ENCODE data around the gene ELF5.

Gene ELF5

GRCh38 chr11:34481307-34481706 lies 32.3 kb downstream of the ELF5 start:
- no peak overlapping the region for H2BK120ac ChIP-seq (ENCODE audit: insufficient read depth, low read length, poor library complexity)
- H4K91ac ChIP-seq (ENCODE audit: low read depth, low read length), result no peak overlapping the region
- H3K79me1 ChIP-seq (ENCODE audit: low read length), result no peaks in the 10 kb centered on the region
- no peak overlapping the region for H3K4ac ChIP-seq (ENCODE audit: low read depth, low read length)
- H4K8ac ChIP-seq (ENCODE audit: low read depth, low read length), result no peak overlapping the region
- H3K27ac ChIP-seq (ENCODE audit: low read depth, low read length), result no peak overlapping the region
- no peak overlapping the region for H2AK5ac ChIP-seq (ENCODE audit: low read length)
- no peak overlapping the region for H2AFZ ChIP-seq (ENCODE audit: insufficient read depth, low read length, poor library complexity)
- no peaks in the 10 kb centered on the region for H3K9me3 ChIP-seq (ENCODE audit: insufficient read depth, low read depth, low read length)
- no peaks in the 10 kb centered on the region for H3K4me1 ChIP-seq (ENCODE audit: control insufficient read depth in 1 of 2, insufficient read depth in 2 of 2, low read length in 2 of 2)
- H2BK12ac ChIP-seq (ENCODE audit: low read length), result no peak overlapping the region
- H2BK5ac ChIP-seq (ENCODE audit: low read depth, low read length, poor library complexity), result no peak overlapping the region
- no peak overlapping the region for H3K9ac ChIP-seq (ENCODE audit: low read length)
- H3K4me2 ChIP-seq (ENCODE audit: low read length), result no peak overlapping the region
- H3K27me3 ChIP-seq (ENCODE audit: insufficient read depth, low read length), result no peaks in the 10 kb centered on the region
- H3K23ac ChIP-seq (ENCODE audit: low read length), result no peak overlapping the region
- DNase-seq, result peak in 1 of 2 donors; percentile 50
- no peak overlapping the region for H4K12ac ChIP-seq (ENCODE audit: low read depth, low read length)
- no peak overlapping the region for H3K18ac ChIP-seq (ENCODE audit: low read length)
- WGBS (ENCODE audit: extremely low coverage, insufficient coverage, insufficient read length), result no CpG with 5 or more reads among the region's 3 CpGs
- no peaks in the 10 kb centered on the region for H3K36me3 ChIP-seq (ENCODE audit: control insufficient read depth in 1 of 2, insufficient read depth in 2 of 2, low read length in 2 of 2)
- H3K4me3 ChIP-seq (ENCODE audit: low read depth, low read length), result no peak overlapping the region
- H3K14ac ChIP-seq (ENCODE audit: low read length), result no peak overlapping the region
- H3K79me2 ChIP-seq (ENCODE audit: control insufficient read depth, insufficient read depth, low read length, poor library complexity), result no peaks in the 10 kb centered on the region

GRCh38 chr11:34480314-34480713 lies 33.3 kb downstream of the ELF5 start:
- Histone ChIP-seq H2BK12ac (ENCODE audit: low read length) (no peak overlapping the region), H4K8ac (ENCODE audit: low read depth, low read length) (no peak overlapping the region), H3K9me3 (ENCODE audit: insufficient read depth, low read depth, low read length) (no peaks in the 10 kb centered on the region), H3K4me2 (ENCODE audit: low read length) (no peak overlapping the region), H3K18ac (ENCODE audit: low read length) (no peak overlapping the region), H4K91ac (ENCODE audit: low read depth, low read length) (no peak overlapping the region), H2BK5ac (ENCODE audit: low read depth, low read length, poor library complexity) (no peak overlapping the region), H3K79me2 (ENCODE audit: control insufficient read depth, insufficient read depth, low read length, poor library complexity) (no peaks in the 10 kb centered on the region), H2AK5ac (ENCODE audit: low read length) (no peak overlapping the region), H3K79me1 (ENCODE audit: low read length) (no peaks in the 10 kb centered on the region), H3K9ac (ENCODE audit: low read length) (no peak overlapping the region), H3K27me3 (ENCODE audit: insufficient read depth, low read length) (no peaks in the 10 kb centered on the region), H4K12ac (ENCODE audit: low read depth, low read length) (no peak overlapping the region), H3K23ac (ENCODE audit: low read length) (no peak overlapping the region), H3K4me1 (ENCODE audit: control insufficient read depth in 1 of 2, insufficient read depth in 2 of 2, low read length in 2 of 2) (no peaks in the 10 kb centered on the region), H2AFZ (ENCODE audit: insufficient read depth, low read length, poor library complexity) (no peak overlapping the region), H3K4me3 (ENCODE audit: low read depth, low read length) (no peak overlapping the region), H3K36me3 (ENCODE audit: control insufficient read depth in 1 of 2, insufficient read depth in 2 of 2, low read length in 2 of 2) (no peaks in the 10 kb centered on the region), H2BK120ac (ENCODE audit: insufficient read depth, low read length, poor library complexity) (no peak overlapping the region), H3K14ac (ENCODE audit: low read length) (no peak overlapping the region), H3K4ac (ENCODE audit: low read depth, low read length) (no peak overlapping the region), H3K27ac (ENCODE audit: low read depth, low read length) (no peak overlapping the region)
- no CpG with 5 or more reads among the region's 3 CpGs for WGBS (ENCODE audit: extremely low coverage, insufficient coverage, insufficient read length)
- no peak for DNase-seq

GRCh38 chr11:34478845-34479663 lies 34.5 kb downstream of the ELF5 start:
- H3K27ac ChIP-seq (ENCODE audit: low read depth, low read length), result no peak overlapping the region
- no peak overlapping the region for H3K14ac ChIP-seq (ENCODE audit: low read length)
- no peak overlapping the region for H3K23ac ChIP-seq (ENCODE audit: low read length)
- no peak overlapping the region for H2BK5ac ChIP-seq (ENCODE audit: low read depth, low read length, poor library complexity)
- H3K4ac ChIP-seq (ENCODE audit: low read depth, low read length), result no peak overlapping the region
- H3K9me3 ChIP-seq (ENCODE audit: insufficient read depth, low read depth, low read length), result no peaks in the 10 kb centered on the region
- H2AFZ ChIP-seq (ENCODE audit: insufficient read depth, low read length, poor library complexity), result no peak overlapping the region
- no peak overlapping the region for H3K9ac ChIP-seq (ENCODE audit: low read length)
- no peaks in the 10 kb centered on the region for H3K4me1 ChIP-seq (ENCODE audit: control insufficient read depth in 1 of 2, insufficient read depth in 2 of 2, low read length in 2 of 2)
- no CpG with 5 or more reads among the region's 8 CpGs for WGBS (ENCODE audit: extremely low coverage, insufficient coverage, insufficient read length)
- no peak overlapping the region for H2BK12ac ChIP-seq (ENCODE audit: low read length)
- no peak overlapping the region for H4K12ac ChIP-seq (ENCODE audit: low read depth, low read length)
- no peak overlapping the region for H2BK120ac ChIP-seq (ENCODE audit: insufficient read depth, low read length, poor library complexity)
- H3K27me3 ChIP-seq (ENCODE audit: insufficient read depth, low read length), result no peaks in the 10 kb centered on the region
- no peaks in the 10 kb centered on the region for H3K36me3 ChIP-seq (ENCODE audit: control insufficient read depth in 1 of 2, insufficient read depth in 2 of 2, low read length in 2 of 2)
- H3K18ac ChIP-seq (ENCODE audit: low read length), result no peak overlapping the region
- no peaks in the 10 kb centered on the region for H3K79me1 ChIP-seq (ENCODE audit: low read length)
- H3K4me2 ChIP-seq (ENCODE audit: low read length), result no peak overlapping the region
- H4K91ac ChIP-seq (ENCODE audit: low read depth, low read length), result no peak overlapping the region
- no peak overlapping the region for H2AK5ac ChIP-seq (ENCODE audit: low read length)
- H3K79me2 ChIP-seq (ENCODE audit: control insufficient read depth, insufficient read depth, low read length, poor library complexity), result no peaks in the 10 kb centered on the region
- DNase-seq, result no peak
- no peak overlapping the region for H3K4me3 ChIP-seq (ENCODE audit: low read depth, low read length)
- no peak overlapping the region for H4K8ac ChIP-seq (ENCODE audit: low read depth, low read length)

GRCh38 chr11:34476849-34477248 lies 36.7 kb downstream of the ELF5 start:
- no CpG with 5 or more reads among the region's 4 CpGs for WGBS (ENCODE audit: extremely low coverage, insufficient coverage, insufficient read length)
- no peak overlapping the region for H3K23ac ChIP-seq (ENCODE audit: low read length)
- no peaks in the 10 kb centered on the region for H3K36me3 ChIP-seq (ENCODE audit: control insufficient read depth in 1 of 2, insufficient read depth in 2 of 2, low read length in 2 of 2)
- no peaks in the 10 kb centered on the region for H3K79me1 ChIP-seq (ENCODE audit: low read length)
- no peak overlapping the region for H4K91ac ChIP-seq (ENCODE audit: low read depth, low read length)
- no peak overlapping the region for H4K8ac ChIP-seq (ENCODE audit: low read depth, low read length)
- no peak overlapping the region for H3K4me2 ChIP-seq (ENCODE audit: low read length)
- no peak overlapping the region for H2AK5ac ChIP-seq (ENCODE audit: low read length)
- no peak overlapping the region for H3K9ac ChIP-seq (ENCODE audit: low read length)
- H3K27ac ChIP-seq (ENCODE audit: low read depth, low read length), result no peak overlapping the region
- no peak for DNase-seq
- H4K12ac ChIP-seq (ENCODE audit: low read depth, low read length), result no peak overlapping the region
- H3K4me1 ChIP-seq (ENCODE audit: control insufficient read depth in 1 of 2, insufficient read depth in 2 of 2, low read length in 2 of 2), result no peaks in the 10 kb centered on the region
- no peak overlapping the region for H3K4ac ChIP-seq (ENCODE audit: low read depth, low read length)
- no peaks in the 10 kb centered on the region for H3K79me2 ChIP-seq (ENCODE audit: control insufficient read depth, insufficient read depth, low read length, poor library complexity)
- no peaks in the 10 kb centered on the region for H3K27me3 ChIP-seq (ENCODE audit: insufficient read depth, low read length)
- no peaks in the 10 kb centered on the region for H3K9me3 ChIP-seq (ENCODE audit: insufficient read depth, low read depth, low read length)
- H3K14ac ChIP-seq (ENCODE audit: low read length), result no peak overlapping the region
- H2BK12ac ChIP-seq (ENCODE audit: low read length), result no peak overlapping the region
- no peak overlapping the region for H2AFZ ChIP-seq (ENCODE audit: insufficient read depth, low read length, poor library complexity)
- H2BK120ac ChIP-seq (ENCODE audit: insufficient read depth, low read length, poor library complexity), result no peak overlapping the region
- no peak overlapping the region for H3K4me3 ChIP-seq (ENCODE audit: low read depth, low read length)
- H3K18ac ChIP-seq (ENCODE audit: low read length), result no peak overlapping the region
- no peak overlapping the region for H2BK5ac ChIP-seq (ENCODE audit: low read depth, low read length, poor library complexity)
